OCI-LY7 (cell line): Measurements from ENCODE around the gene NPAS4. TPM values are rescaled to one million over a fixed set of nuclear protein-coding genes. Genes with fewer than 3 reads are reported as not detected.

Experiments
- BruUV-seq: library from RNA; stranded (reverse); fragments of 400-500 nt; replicated peaks from 2 replicates; lab custom pipeline; 2021; lab: Mats Ljungman, UMichigan
- CTCF ChIA-PET: fragments of 300-600 bp; sonication (Branson Sonifier 250); formaldehyde crosslinking; loops from one replicate; lab custom pipeline; 2022; ENCODE audit warnings: antibody characterized with exemption; ENCODE audit not compliant: unreplicated experiment; lab: Charles Lee
- POLR2A ChIA-PET: fragments of 300-600 bp; sonication (Branson Sonifier 250); formaldehyde crosslinking; loops from one replicate; lab custom pipeline; 2022; ENCODE audit warnings: antibody characterized with exemption; lab: Charles Lee
- DNase-seq: peaks from one replicate; pipeline ENCODE4 v3.0.0-alpha.2; 2015; ENCODE audit warnings: low spot score
- H2AFZ ChIP-seq: fragments of 200-600 bp; sonication (generic), shearing (Covaris generic); 2 replicates; pipeline ENCODE4 v1.6.1; 2014; ENCODE audit warnings: mild to moderate bottlenecking, antibody characterized with exemption, low read length, moderate library complexity
- H3K27ac ChIP-seq: fragments of 200-600 bp; sonication (generic); 2 replicates; pipeline ENCODE4 v1.5.1; 2014; ENCODE audit warnings: mixed run types, low read depth, mild to moderate bottlenecking, moderate library complexity, low read length, inconsistent platforms; ENCODE audit not compliant: poor library complexity, severe bottlenecking
- H3K36me3 ChIP-seq: fragments of 200-600 bp; sonication (generic); 2 replicates; pipeline ENCODE4 v1.6.1; 2014; ENCODE audit warnings: mild to moderate bottlenecking, antibody characterized with exemption, low read length, moderate library complexity, mixed read lengths; ENCODE audit not compliant: insufficient read depth
- H3K4me1 ChIP-seq: fragments of 200-600 bp; sonication (generic); 2 replicates; pipeline ENCODE4 v1.5.1; 2014; ENCODE audit warnings: mild to moderate bottlenecking, low read length; ENCODE audit not compliant: insufficient read depth, poor library complexity, severe bottlenecking
- H3K4me2 ChIP-seq: fragments of 200-600 bp; sonication (generic); 2 replicates; pipeline ENCODE4 v1.6.1; 2014; ENCODE audit warnings: mild to moderate bottlenecking, low read length
- H3K4me3 ChIP-seq: fragments of 200-600 bp; sonication (generic); 2 replicates; pipeline ENCODE4 v1.5.1; 2014; ENCODE audit warnings: mild to moderate bottlenecking, low read depth, low read length; ENCODE audit not compliant: poor library complexity, severe bottlenecking
- H3K79me2 ChIP-seq: fragments of 200-600 bp; sonication (generic); 2 replicates; pipeline ENCODE4 v1.6.1; 2016; ENCODE audit warnings: low read depth, mild to moderate bottlenecking, low read length, moderate library complexity, mixed read lengths; ENCODE audit not compliant: insufficient read depth
- H3K9me2 ChIP-seq: fragments of 200-600 bp; sonication (generic); 2 replicates; pipeline ENCODE4 v1.6.1; 2016; ENCODE audit warnings: mild to moderate bottlenecking, low read length, mixed read lengths; ENCODE audit not compliant: insufficient read depth
- H3K9me3 ChIP-seq: fragments of 200-600 bp; sonication (generic); 2 replicates; pipeline ENCODE4 v1.6.1; 2014; ENCODE audit warnings: mild to moderate bottlenecking, mixed run types, low read length, mixed read lengths
- H4K20me1 ChIP-seq: fragments of 200-600 bp; sonication (generic); 2 replicates; pipeline ENCODE4 v1.6.1; 2014; ENCODE audit warnings: mild to moderate bottlenecking, antibody characterized with exemption, low read length, moderate library complexity, mixed read lengths; ENCODE audit not compliant: insufficient read depth
- EZH2phosphoT487 ChIP-seq: fragments of 200-600 bp; sonication (generic); IDR thresholded peaks from 2 replicates; pipeline ENCODE4 v1.6.1; 2018; ENCODE audit warnings: low read depth, borderline replicate concordance, mild to moderate bottlenecking, mixed run types, antibody characterized with exemption, low read length, moderate library complexity, mixed read lengths
- intact Hi-C: fragments of 100-400 bp; cut with micrococcal nuclease; formaldehyde crosslinking; loops from one replicate; pipeline ENCODE4 v1.10.0; 2022; ENCODE audit not compliant: unreplicated experiment
- total RNA-seq, 2 experiments: library from RNA; depleted of rRNA in 1 of 2; stranded (reverse); fragments of >200 nt in 1 of 2; shearing (Covaris generic) in 1 of 2; gene quantifications; 2 replicates each; pipeline ENCODE4 v1.2.3, GENCODE V29; 2014 to 2022
- TF ChIP-seq, protein P1 (sequence below): fragments of 200-600 bp; sonication (generic); conservative IDR thresholded peaks from 2 replicates; pipeline ENCODE4 v1.5.1; 2014; ENCODE audit warnings: mild to moderate bottlenecking, antibody characterized with exemption, low read length, moderate library complexity, mixed read lengths

The NPAS4 gene
- total RNA-seq, 2 experiments from 2014 or later, result not detected

- no peaks in the 10 kb centered on the region for H4K20me1 ChIP-seq
- intact Hi-C loops, result no loop called here
- ChIA-PET CTCF (interaction anchor here (0.6 kb wide), 2 partner anchors 14 to 127 kb away, joined by 4 to 6 read pairs; no protein-coding TSS in a partner anchor), POLR2A (no interaction called here)
- BruUV-seq, result no TSS peak
- H3K4me1 ChIP-seq, result no peaks in the 10 kb centered on the region
- H3K79me2 ChIP-seq, result no peaks in the 10 kb centered on the region
- H3K9me2 ChIP-seq, result no peaks in the 10 kb centered on the region
- no peaks in the 10 kb centered on the region for H3K9me3 ChIP-seq
- H3K4me2 ChIP-seq, result no peak overlapping the region
- H2AFZ ChIP-seq, result no peak overlapping the region
- TF ChIP-seq EZH2phosphoT487, result no peak
- TF ChIP-seq, protein P1, sequence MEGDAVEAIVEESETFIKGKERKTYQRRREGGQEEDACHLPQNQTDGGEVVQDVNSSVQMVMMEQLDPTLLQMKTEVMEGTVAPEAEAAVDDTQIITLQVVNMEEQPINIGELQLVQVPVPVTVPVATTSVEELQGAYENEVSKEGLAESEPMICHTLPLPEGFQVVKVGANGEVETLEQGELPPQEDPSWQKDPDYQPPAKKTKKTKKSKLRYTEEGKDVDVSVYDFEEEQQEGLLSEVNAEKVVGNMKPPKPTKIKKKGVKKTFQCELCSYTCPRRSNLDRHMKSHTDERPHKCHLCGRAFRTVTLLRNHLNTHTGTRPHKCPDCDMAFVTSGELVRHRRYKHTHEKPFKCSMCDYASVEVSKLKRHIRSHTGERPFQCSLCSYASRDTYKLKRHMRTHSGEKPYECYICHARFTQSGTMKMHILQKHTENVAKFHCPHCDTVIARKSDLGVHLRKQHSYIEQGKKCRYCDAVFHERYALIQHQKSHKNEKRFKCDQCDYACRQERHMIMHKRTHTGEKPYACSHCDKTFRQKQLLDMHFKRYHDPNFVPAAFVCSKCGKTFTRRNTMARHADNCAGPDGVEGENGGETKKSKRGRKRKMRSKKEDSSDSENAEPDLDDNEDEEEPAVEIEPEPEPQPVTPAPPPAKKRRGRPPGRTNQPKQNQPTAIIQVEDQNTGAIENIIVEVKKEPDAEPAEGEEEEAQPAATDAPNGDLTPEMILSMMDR, result no peak
- no peak for DNase-seq
- H3K27ac ChIP-seq, result no peak overlapping the region
- no peak overlapping the region for H3K4me3 ChIP-seq
- H3K36me3 ChIP-seq, result no peaks in the 10 kb centered on the region
Measured at GRCh38 chr11:66414120-66414934, 6.5 kb upstream of the NPAS4 start.

- Histone ChIP-seq H3K9me3 (no peaks in the 10 kb centered on the region), H3K36me3 (no peaks in the 10 kb centered on the region), H4K20me1 (no peaks in the 10 kb centered on the region), H2AFZ (no peak overlapping the region), H3K9me2 (no peaks in the 10 kb centered on the region), H3K27ac (no peak overlapping the region), H3K4me3 (no peak overlapping the region), H3K4me1 (no peaks in the 10 kb centered on the region), H3K79me2 (no peaks in the 10 kb centered on the region), H3K4me2 (no peak overlapping the region)
- intact Hi-C loops, result no loop called here
- ChIA-PET CTCF (no interaction called here), POLR2A (no interaction called here)
- no TSS peak for BruUV-seq
- no peak for DNase-seq
- TF ChIP-seq, protein P1, result no peak
- no peak for TF ChIP-seq EZH2phosphoT487
Measured at GRCh38 chr11:66415423-66415822, 5.4 kb upstream of the NPAS4 start.

GRCh38 chr11:66417000-66417399 lies 3.8 kb upstream of the NPAS4 start:
- no peaks in the 10 kb centered on the region for H3K9me2 ChIP-seq
- no peaks in the 10 kb centered on the region for H3K4me1 ChIP-seq
- no peaks in the 10 kb centered on the region for H3K79me2 ChIP-seq
- no peak overlapping the region for H2AFZ ChIP-seq
- H3K4me3 ChIP-seq, result no peak overlapping the region
- ChIA-PET POLR2A (interaction anchor here (0.5 kb wide), 1 partner anchor 36 kb away, joined by 3 read pairs; no protein-coding TSS in a partner anchor), CTCF (no interaction called here)
- no TSS peak for BruUV-seq
- intact Hi-C loops, result no loop called here
- H4K20me1 ChIP-seq, result no peaks in the 10 kb centered on the region
- no peaks in the 10 kb centered on the region for H3K36me3 ChIP-seq
- TF ChIP-seq, protein P1, result no peak
- TF ChIP-seq EZH2phosphoT487, result no peak
- H3K4me2 ChIP-seq, result no peak overlapping the region
- no peak for DNase-seq
- no peaks in the 10 kb centered on the region for H3K9me3 ChIP-seq
- no peak overlapping the region for H3K27ac ChIP-seq
